GM19438 (cell line): ENCODE measurements around the gene RBBP8NL.

Experiments
- ATAC-seq: cut with Tn5 transposase; IDR thresholded peaks from one replicate; pipeline ENCODE4 v1.9.1; 2021; ENCODE audit warnings: low read depth; ENCODE audit not compliant: unreplicated experiment

Gene RBBP8NL

DNA sequence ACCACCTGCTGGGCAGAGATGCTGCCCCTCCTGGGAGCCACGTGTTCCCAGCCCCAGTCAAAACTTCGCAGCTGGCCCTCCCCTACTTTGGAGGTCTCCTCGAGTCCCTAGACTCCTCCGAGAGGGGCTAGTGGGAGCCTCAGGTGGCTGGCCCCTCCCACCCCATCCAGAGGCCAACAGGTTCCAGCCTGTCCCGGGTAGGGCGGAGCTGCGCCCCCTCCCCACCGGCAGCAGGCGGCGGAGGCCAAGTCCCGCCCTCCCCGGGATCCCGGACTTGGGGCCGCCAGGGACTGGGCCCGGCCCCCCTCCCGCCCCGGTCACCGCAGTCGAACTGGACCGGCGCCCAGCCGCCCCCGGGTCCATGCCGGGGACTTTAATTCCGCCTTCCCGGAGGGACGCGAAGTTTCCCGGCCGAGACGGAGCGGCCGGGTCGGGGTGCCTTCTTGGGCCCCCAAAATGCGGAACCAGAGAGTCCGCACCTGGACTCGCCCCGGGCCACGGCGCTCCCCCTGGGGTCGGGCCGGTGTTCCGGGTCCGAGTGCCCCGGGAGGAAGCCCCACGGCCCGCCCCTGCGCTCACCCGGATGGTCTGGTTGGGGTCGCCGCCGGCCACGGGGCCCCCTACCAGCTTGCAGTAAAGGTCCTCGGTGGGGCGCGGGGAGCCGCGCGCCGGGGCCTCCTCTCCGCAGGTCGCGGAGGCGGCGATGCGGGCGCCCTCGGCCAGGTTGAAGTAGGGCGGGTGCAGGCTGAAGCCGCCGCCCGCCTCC is 60.8 kb downstream of the RBBP8NL start:
- ATAC-seq = no peak

DNA sequence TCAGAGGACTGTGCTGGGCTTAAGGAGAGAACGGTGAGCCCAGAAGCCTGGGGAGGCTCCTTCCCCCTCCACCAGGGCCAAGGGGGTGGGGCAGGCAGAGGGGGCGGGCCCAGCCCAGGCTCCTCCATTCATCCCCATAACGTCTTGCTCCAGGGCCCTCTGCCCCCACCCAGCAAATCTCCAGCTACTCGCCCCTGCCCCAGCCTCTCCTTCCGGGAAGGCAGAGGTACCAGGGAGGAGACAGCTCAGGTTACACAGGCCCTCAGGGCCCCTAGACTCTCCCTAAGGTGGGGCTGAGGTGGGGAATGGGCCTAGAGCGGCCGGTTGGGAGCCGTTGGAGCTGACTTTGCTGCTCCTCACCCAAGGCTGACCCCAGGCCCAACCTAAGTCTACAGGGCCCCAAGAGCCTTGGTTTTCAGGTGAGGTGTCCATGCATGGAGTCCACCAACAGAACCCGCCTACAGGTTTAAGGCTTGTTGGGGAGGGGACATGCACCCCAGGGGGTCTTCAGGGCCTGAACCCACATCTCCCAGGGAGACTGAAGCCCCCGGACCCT is 61.4 kb downstream of the RBBP8NL start:
- ATAC-seq = no peak

DNA sequence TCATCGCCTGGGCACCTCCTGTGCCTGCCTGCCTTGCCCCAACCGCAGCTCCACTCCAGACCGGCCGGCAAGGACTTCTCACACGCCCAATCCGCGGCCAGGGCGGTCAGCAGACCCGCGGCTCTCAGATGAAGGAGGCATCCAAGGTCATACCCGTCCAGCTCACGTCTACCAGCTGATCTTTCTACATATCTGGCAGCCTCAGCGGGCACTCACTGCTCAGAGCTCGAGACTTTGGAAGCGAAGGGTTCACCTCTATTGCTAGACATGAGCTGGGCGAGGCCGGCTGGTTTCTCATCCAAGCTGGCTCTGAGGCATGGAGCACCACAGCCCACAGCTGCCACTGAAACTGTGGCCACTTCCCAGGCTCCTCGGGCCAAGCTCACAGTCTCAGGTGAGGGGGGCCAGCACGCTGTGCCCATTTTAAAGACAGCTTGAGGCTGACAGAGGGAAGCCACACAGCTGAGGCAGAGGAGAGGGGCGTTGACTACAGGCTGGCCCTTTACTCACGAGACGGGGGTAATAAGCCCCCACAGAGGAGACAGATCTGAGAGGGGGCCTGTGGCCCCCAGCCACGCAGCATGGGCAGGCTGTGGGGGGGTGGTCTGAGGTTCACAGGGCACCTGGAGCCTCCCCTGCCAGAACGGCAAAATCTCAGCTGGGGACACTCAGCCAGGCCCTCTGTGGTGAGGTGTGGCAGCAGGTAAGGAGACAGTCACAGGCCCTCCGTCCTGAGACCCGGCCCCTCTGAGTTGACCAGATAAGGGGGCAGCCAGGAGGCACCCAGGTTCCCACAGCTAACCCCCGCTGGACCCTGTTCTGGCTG is 62.2 kb downstream of the RBBP8NL start:
- ATAC-seq = no peak

DNA sequence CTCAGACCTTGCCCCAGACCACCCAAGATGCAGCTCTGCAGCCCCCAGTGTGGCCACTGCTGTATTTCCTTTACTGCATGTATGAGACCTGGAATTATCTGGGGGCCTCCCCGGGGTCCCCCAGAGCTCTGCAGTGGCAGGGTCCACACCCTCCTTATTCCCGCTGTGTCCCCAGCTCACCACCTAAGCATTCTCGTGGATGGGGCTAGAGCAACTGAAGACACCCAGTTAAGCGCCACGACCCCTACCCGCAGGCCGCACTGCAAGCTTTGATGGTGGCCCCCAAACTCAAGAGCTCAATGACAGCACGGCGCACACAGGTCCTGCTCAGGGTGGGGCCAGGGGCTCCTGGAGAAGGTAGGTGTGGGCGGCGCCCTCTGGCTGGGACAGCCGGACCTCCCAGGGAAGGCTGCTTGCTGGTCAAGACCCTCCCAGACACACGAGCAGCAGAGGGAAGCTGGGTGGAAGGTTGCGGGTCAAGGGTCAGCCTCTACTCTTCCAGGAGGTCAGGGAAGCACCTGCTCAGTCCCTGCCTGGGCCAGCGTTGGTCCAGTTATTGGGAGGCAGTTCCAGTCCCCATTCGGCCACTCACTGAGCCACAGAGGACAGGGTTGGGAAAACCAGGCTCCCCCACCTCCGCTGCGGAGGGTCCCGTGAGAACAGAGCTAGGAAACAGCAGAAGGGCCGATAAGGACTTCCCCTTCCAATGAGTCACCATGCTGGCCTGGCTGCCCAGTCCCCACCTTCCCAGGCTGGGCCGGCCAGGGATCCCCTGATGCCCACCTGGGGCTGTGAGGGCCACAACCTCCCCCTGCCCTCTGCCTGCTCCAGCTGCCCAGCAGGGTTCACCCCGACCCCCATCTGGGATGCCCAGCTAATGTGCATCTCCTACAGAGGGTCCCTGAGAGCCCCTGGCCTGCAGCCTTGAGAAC is 63.2 kb downstream of the RBBP8NL start:
- no peak for ATAC-seq

DNA sequence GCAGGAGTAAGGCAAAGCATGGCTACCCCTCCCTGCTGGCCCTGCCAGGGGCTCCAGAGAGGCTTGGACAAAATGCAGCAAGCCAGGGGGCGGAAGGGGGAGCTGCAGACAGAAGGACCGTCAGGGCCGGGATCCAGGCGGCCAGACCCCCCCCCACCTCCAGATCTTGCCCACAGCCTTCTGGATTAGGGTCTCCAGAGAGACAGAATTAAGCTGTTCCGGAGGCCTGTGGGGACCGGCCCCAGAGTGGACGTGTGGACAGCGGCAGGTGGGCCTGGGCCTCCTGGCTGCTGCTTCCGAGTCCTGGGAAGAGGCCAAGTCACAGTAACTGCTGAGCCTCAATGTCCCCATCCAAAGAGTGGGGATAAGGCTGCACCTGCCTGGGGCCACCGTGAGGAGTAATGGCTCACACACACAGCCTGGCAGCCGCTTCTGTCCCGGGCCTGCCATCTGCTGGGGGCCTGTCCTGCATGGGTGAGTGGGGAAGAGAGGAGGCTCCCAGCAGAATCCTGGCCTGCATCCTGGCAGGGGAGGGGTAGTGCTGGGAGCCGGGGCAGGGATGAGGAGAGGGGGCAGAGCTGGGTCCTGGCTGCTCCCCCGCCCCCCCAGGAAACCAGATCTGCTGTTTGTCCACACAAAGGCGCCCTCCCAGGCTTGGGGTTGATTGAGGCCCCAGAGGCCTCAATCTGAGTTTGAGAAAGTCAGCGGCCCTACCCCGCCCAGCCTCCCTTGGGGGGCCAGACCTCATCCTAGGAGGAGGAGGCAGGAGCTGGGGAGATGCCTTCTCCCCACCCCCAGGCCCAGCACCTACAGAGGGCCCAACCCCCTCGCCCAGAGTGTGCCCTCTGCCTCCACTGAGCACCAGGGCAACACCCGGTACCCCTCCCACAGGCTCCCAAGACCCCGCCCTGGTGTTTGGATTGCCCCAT is 64.1 kb downstream of the RBBP8NL start:
- ATAC-seq = no peak

DNA sequence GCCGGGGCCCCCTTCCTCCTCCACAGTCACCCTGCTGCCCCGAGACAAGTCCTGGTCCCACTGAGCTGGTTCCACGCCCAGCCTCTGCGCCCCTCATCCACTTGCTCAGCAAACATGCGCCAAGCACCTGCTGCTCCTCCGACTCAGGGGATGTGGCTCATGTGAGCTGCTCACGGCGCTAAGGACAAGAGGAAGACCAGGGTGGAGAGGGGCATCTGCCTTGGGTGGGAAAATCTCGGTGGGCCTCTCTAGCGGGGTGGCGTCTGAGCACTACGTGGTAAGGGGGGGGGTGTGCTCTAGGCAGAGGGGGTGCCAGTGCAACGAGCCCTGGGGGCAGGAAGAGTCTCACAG is 64.8 kb downstream of the RBBP8NL start:
- ATAC-seq = no peak

DNA sequence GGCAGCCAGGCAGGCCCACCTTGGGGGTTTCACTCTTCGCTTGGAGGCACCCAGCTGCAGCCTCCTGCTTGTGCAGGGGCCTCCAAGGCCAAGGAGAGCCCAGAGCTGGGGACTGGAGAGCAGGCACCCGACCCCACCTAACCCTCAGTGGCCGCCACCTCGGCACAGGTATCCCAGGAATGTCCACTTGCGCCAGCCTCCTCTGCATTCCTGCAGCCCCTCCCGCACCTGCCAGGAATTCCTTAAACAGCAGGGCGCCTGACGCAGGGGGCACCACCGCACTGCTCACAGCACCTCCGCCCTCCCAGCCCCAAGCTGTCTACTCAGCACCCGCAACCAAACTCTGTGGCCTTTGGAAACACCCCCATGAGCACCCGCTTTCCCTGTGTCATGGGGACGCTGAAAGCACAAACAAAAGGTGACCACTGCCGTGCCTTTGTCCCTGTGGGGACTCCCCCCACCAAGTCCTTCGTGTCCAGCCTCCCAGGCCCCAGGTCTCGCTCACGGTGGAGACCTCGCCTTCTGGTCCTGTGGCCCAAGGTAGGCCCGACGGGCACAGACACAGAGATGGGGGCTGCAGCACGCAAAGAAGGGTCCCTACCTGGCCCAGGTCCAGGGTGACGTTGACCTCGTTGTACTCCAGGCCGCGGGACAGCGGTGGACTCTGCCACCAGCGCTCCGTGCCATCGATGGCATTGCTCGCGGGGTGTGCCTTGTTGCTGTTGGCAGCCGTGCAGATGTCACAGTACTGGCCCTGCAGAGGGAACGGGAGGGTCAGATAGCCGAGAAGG is 65.3 kb downstream of the RBBP8NL start:
- ATAC-seq = no peak

DNA sequence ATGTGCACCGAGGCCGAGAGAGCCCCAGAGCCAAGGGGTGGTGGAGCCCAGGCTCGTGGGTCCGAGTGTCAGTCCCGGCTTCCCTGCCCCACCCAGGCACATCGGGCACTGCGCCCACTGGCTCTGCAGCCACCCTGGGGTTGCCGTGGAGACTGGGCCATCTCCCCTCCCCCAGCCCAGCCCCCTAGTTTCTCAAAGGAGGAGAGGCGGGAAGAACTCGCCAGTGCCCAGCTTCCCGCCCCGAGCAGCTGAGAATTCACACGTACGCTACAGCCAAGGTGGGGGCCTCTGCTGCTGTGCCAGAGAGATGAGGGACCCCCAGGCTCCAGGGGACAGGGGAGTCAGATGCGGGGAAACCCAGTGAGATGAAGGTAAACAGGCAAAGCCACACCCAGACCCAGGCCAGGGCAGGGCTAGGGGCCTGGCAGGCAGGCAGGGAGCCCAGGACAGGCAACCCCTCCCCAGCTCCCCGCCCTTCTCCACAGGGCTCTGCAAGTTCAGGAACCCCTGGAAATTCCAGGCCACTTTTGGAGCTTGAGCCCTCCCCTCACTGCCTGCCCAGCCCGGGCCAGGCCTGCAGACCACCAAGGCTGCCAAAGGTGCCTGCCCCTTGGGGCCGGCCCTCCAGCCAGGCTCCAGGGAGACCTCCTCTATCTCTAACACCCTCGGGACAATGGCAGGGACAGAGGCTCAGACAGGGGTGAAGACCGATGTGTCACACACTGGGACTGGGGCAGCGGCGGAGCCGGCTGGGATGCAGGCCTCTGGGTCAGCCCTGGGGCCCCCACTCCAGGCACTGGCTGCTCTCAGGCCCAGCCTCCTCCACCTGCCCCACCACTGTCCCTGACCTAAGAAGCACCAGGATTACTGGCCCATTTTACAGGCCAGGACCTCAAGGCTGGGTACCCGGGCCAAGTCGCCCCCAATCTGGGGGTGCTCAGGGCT is 66.2 kb downstream of the RBBP8NL start:
- ATAC-seq = no peak
